ENCODE data around the gene RAP1A. TPM values are rescaled to one million over a fixed set of nuclear protein-coding genes. Genes with fewer than 3 reads are reported as not detected.

RAP1A gene
- total RNA-seq, 2 donors from 2014 or later: 83.9 to 146 TPM

GRCh38 chr1:111576547-111576946, 43.0 kb upstream of the RAP1A start:
- H3K27ac ChIP-seq: peak overlapping the region; percentile 39
- no peaks in the 10 kb centered on the region for H3K27me3 ChIP-seq
- DNase-seq: peak; percentile 83

GRCh38 chr1:111577814-111578213, 41.8 kb upstream of the RAP1A start:
- DNase-seq: no peak
- Histone ChIP-seq H3K4me3 (no peak overlapping the region), H3K36me3 (no peaks in the 10 kb centered on the region), H3K27ac (no peak overlapping the region), H3K27me3 (no peaks in the 10 kb centered on the region), H3K9me3 (no peaks in the 10 kb centered on the region), H3K9ac (ENCODE audit: low read depth in 2 of 2, low read length in 2 of 2) (no peak overlapping the region), H3K4me1 (no peaks in the 10 kb centered on the region)
- no peak for TF ChIP-seq CTCF (IDR thresholded peaks at IDR 0.05)
- intact Hi-C loops (cut with DNase I): no loop called here

More at GRCh38 chr1:111576547-111576946, 43.0 kb upstream of the RAP1A start:
- intact Hi-C loops (cut with DNase I): no loop called here
- Histone ChIP-seq H3K9ac (ENCODE audit: low read depth in 2 of 2, low read length in 2 of 2) (no peak overlapping the region), H3K36me3 (no peaks in the 10 kb centered on the region), H3K4me3 (no peak overlapping the region), H3K9me3 (no peaks in the 10 kb centered on the region), H3K4me1 (no peaks in the 10 kb centered on the region)
- TF ChIP-seq CTCF (IDR thresholded peaks at IDR 0.05): no peak

GRCh38 chr1:111581166-111581565, 38.4 kb upstream of the RAP1A start:
- Histone ChIP-seq H3K27me3 (no peaks in the 10 kb centered on the region), H3K36me3 (no peaks in the 10 kb centered on the region), H3K9me3 (no peaks in the 10 kb centered on the region), H3K9ac (ENCODE audit: low read depth in 2 of 2, low read length in 2 of 2) (no peak overlapping the region), H3K4me3 (no peak overlapping the region), H3K27ac (no peak overlapping the region), H3K4me1 (no peaks in the 10 kb centered on the region)
- TF ChIP-seq CTCF (IDR thresholded peaks at IDR 0.05): no peak
- intact Hi-C loops (cut with DNase I): no loop called here
- no peak for DNase-seq

- DNase-seq: no peak
- Histone ChIP-seq H3K4me1 (no peaks in the 10 kb centered on the region), H3K9me3 (no peaks in the 10 kb centered on the region), H3K27ac (no peak overlapping the region), H3K36me3 (no peaks in the 10 kb centered on the region), H3K27me3 (no peaks in the 10 kb centered on the region), H3K9ac (ENCODE audit: low read depth in 2 of 2, low read length in 2 of 2) (no peak overlapping the region), H3K4me3 (no peak overlapping the region)
- intact Hi-C loops (cut with DNase I): no loop called here
- TF ChIP-seq CTCF (IDR thresholded peaks at IDR 0.05): no peak
Observed at GRCh38 chr1:111582016-111582415, 37.6 kb upstream of the RAP1A start.

- no peak for TF ChIP-seq CTCF (IDR thresholded peaks at IDR 0.05)
- no peaks in the 10 kb centered on the region for H3K27me3 ChIP-seq
- no peaks in the 10 kb centered on the region for H3K9me3 ChIP-seq
- no peak overlapping the region for H3K4me3 ChIP-seq
- no peaks in the 10 kb centered on the region for H3K4me1 ChIP-seq
- H3K9ac ChIP-seq (ENCODE audit: low read depth in 2 of 2, low read length in 2 of 2): no peak overlapping the region
- no peaks in the 10 kb centered on the region for H3K36me3 ChIP-seq
- DNase-seq: no peak
- intact Hi-C loops (cut with DNase I): no loop called here
- no peak overlapping the region for H3K27ac ChIP-seq
Observed at GRCh38 chr1:111582644-111583618, 36.7 kb upstream of the RAP1A start.
